ENCODE data around the gene HECTD1. TPM values are rescaled to one million over a fixed set of nuclear protein-coding genes. Genes with fewer than 3 reads are reported as not detected.

Gene HECTD1
- total RNA-seq, 2 experiments from 2014 or later, result 90.3 to 126 TPM

- ChIA-PET CTCF (ENCODE audit: unreplicated experiment) (no interaction called here), POLR2A (no interaction called here)
- Histone ChIP-seq H3K4me3 (ENCODE audit: low read depth, low read length, poor library complexity, severe bottlenecking) (no peak overlapping the region), H3K4me2 (ENCODE audit: low read length) (peak overlapping the region; percentile 28; the same call in 1 of the 2 replicates), H3K4me1 (ENCODE audit: insufficient read depth, low read length, poor library complexity, severe bottlenecking) (peaks cover 6% of the 10 kb centered on the region), H3K79me2 (ENCODE audit: insufficient read depth, low read depth, low read length) (peaks cover 62% of the 10 kb centered on the region), H2AFZ (ENCODE audit: low read length) (no peak overlapping the region), H3K36me3 (ENCODE audit: insufficient read depth, low read length) (peaks cover 71% of the 10 kb centered on the region), H3K9me2 (ENCODE audit: insufficient read depth, low read length) (no peaks in the 10 kb centered on the region), H3K27ac (ENCODE audit: low read depth, low read length, poor library complexity, severe bottlenecking) (no peak overlapping the region), H3K9me3 (ENCODE audit: low read length) (no peaks in the 10 kb centered on the region), H4K20me1 (ENCODE audit: insufficient read depth, low read length) (0 out of 2 replicates have a peak, but pooled peaks cover 5% of the 10 kb centered on the region)
- intact Hi-C loops (cut with micrococcal nuclease; ENCODE audit: unreplicated experiment), result no loop called here
- BruUV-seq (replicated peaks), result no TSS peak
- TF ChIP-seq CTCF (conservative IDR thresholded peaks at IDR 0.05; ENCODE audit: low read length) (no peak), EZH2phosphoT487 (IDR thresholded peaks at IDR 0.05; ENCODE audit: borderline replicate concordance, low read depth, low read length) (no peak)
- no peak for DNase-seq (ENCODE audit: low spot score)
Measured at GRCh38 chr14:31190717-31191263, 16.8 kb downstream of the HECTD1 start.

DNA sequence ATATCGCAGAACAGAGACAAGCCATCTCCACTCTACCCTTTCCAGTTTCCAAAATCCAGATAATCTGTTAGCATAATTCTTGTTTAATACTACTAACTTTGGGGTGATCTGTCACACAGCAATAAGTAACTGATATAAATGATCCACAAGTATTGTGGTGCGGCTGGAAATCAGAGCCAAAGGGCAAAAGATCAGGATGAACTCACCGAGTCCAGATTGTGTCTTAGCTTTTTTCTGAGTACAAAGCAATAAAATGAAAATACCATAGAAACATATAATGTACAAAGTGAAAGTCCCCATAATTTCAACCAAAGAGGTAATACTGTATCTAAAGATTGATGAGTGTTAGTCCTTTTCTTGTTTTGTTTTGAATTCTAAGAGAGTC is 17.4 kb downstream of the HECTD1 start:
- Histone ChIP-seq H3K79me2 (ENCODE audit: insufficient read depth, low read depth, low read length) (peaks cover 66% of the 10 kb centered on the region), H3K27ac (ENCODE audit: low read depth, low read length, poor library complexity, severe bottlenecking) (no peak overlapping the region), H3K4me3 (ENCODE audit: low read depth, low read length, poor library complexity, severe bottlenecking) (no peak overlapping the region), H2AFZ (ENCODE audit: low read length) (no peak overlapping the region), H3K4me1 (ENCODE audit: insufficient read depth, low read length, poor library complexity, severe bottlenecking) (peaks cover 6% of the 10 kb centered on the region), H3K9me2 (ENCODE audit: insufficient read depth, low read length) (no peaks in the 10 kb centered on the region), H3K9me3 (ENCODE audit: low read length) (no peaks in the 10 kb centered on the region), H3K4me2 (ENCODE audit: low read length) (no peak overlapping the region), H4K20me1 (ENCODE audit: insufficient read depth, low read length) (0 out of 2 replicates have a peak, but pooled peaks cover 5% of the 10 kb centered on the region), H3K36me3 (ENCODE audit: insufficient read depth, low read length) (peaks cover 72% of the 10 kb centered on the region)
- ChIA-PET POLR2A (interaction anchor here (1.0 kb wide), 1 partner anchor 9 kb away, joined by 3 read pairs; no protein-coding TSS in a partner anchor), CTCF (ENCODE audit: unreplicated experiment) (no interaction called here)
- no peak for DNase-seq (ENCODE audit: low spot score)
- intact Hi-C loops (cut with micrococcal nuclease; ENCODE audit: unreplicated experiment), result no loop called here
- BruUV-seq (replicated peaks), result no TSS peak
- TF ChIP-seq CTCF (conservative IDR thresholded peaks at IDR 0.05; ENCODE audit: low read length) (no peak), EZH2phosphoT487 (IDR thresholded peaks at IDR 0.05; ENCODE audit: borderline replicate concordance, low read depth, low read length) (no peak)

DNA sequence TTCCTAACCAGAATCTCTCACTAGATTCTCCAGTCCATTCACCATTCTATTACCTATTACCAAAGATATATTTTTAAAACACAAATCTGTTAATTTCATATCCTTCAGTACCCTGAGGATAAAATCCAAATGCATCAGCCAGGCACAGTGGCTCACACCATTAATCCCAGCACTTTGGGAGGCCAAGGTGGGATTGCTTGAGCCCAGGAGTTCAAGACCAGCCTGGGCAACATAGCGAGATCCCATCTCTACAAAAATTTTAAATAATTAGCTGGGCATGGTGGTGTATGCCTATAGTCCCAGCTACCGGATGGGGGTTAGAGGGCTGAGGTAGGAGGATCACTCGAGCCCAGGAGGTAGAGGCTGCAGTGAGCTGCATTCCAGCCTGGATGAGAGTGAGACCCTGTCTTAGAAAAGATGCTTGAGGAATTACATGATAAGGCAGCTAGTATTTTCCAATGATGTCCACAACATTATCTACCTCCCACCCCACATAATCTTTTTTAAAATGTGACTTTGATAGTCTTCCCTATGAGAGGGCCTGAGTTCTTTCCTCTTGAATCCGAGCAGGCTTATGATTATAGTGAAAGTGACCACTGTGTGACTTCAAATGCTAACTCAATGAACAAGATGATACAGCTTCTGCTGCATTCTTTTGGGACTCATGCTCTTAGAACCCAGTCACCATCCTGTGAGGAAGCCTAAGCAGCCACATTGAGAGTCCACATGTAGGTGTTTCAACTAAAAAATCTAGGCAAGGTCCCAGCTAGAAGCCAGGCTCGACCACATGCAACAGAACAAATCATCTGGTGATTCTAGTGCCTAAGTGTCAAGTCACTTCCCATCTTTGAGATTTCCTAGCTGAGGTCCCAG is 18.0 kb downstream of the HECTD1 start:
- intact Hi-C loops (cut with micrococcal nuclease; ENCODE audit: unreplicated experiment), result no loop called here
- ChIA-PET POLR2A (interaction anchor here (1.0 kb wide), 1 partner anchor 8 kb away, joined by 3 read pairs; no protein-coding TSS in a partner anchor), CTCF (ENCODE audit: unreplicated experiment) (no interaction called here)
- BruUV-seq (replicated peaks), result no TSS peak
- Histone ChIP-seq H3K4me3 (ENCODE audit: low read depth, low read length, poor library complexity, severe bottlenecking) (no peak overlapping the region), H3K4me1 (ENCODE audit: insufficient read depth, low read length, poor library complexity, severe bottlenecking) (peaks cover 6% of the 10 kb centered on the region), H3K9me3 (ENCODE audit: low read length) (no peaks in the 10 kb centered on the region), H3K27ac (ENCODE audit: low read depth, low read length, poor library complexity, severe bottlenecking) (no peak overlapping the region), H3K9me2 (ENCODE audit: insufficient read depth, low read length) (no peaks in the 10 kb centered on the region), H3K36me3 (ENCODE audit: insufficient read depth, low read length) (peaks cover 72% of the 10 kb centered on the region), H4K20me1 (ENCODE audit: insufficient read depth, low read length) (no peaks in the 10 kb centered on the region), H3K79me2 (ENCODE audit: insufficient read depth, low read depth, low read length) (peaks cover 61% of the 10 kb centered on the region), H3K4me2 (ENCODE audit: low read length) (no peak overlapping the region), H2AFZ (ENCODE audit: low read length) (no peak overlapping the region)
- no peak for TF ChIP-seq EZH2phosphoT487 (IDR thresholded peaks at IDR 0.05; ENCODE audit: borderline replicate concordance, low read depth, low read length)
- TF ChIP-seq CTCF (conservative IDR thresholded peaks at IDR 0.05; ENCODE audit: low read length), result no peak
- DNase-seq (ENCODE audit: low spot score), result no peak
